H9 (cell line): ENCODE measurements around the gene KDM2B. TPM values are rescaled to one million over a fixed set of nuclear protein-coding genes. Genes with fewer than 3 reads are reported as not detected.
A peak's percentile ranks its signal among the peaks of the same experiment; 100 is the strongest.

Experiments used
- DNase-seq: peaks from one replicate; pipeline ENCODE4 v3.0.0-alpha.2; 2017
- H2AFZ ChIP-seq: one replicate; pipeline ENCODE4 v1.6.1; 2013; ENCODE audit warnings: mild to moderate bottlenecking, low read length, control low read depth, moderate library complexity
- H2AK5ac ChIP-seq: 2 replicates; pipeline ENCODE4 v1.6.1; 2013; ENCODE audit warnings: low read length, control low read depth, mixed read lengths; ENCODE audit not compliant: insufficient read length
- H2BK120ac ChIP-seq: one replicate; pipeline ENCODE4 v1.6.1; 2013; ENCODE audit warnings: low read depth, mild to moderate bottlenecking, low read length, control low read depth, inconsistent platforms; ENCODE audit not compliant: poor library complexity, severe bottlenecking
- H2BK12ac ChIP-seq: 2 replicates; pipeline ENCODE4 v1.6.1; 2013; ENCODE audit warnings: low read length, control low read depth, mixed read lengths, low read depth; ENCODE audit not compliant: insufficient read length
- H2BK15ac ChIP-seq: 2 replicates; pipeline ENCODE4 v1.6.1; 2013; ENCODE audit warnings: low read depth, low read length, control low read depth
- H2BK20ac ChIP-seq: one replicate; pipeline ENCODE4 v1.6.1; 2013; ENCODE audit warnings: low read depth, mild to moderate bottlenecking, low read length, control low read depth, inconsistent platforms; ENCODE audit not compliant: poor library complexity, severe bottlenecking
- H2BK5ac ChIP-seq: 2 replicates; pipeline ENCODE4 v1.6.1; 2013; ENCODE audit warnings: low read length, control low read depth, mixed read lengths; ENCODE audit not compliant: insufficient read length
- H3K14ac ChIP-seq: 2 replicates; pipeline ENCODE4 v1.6.1; 2013; ENCODE audit warnings: low read length, control low read depth; ENCODE audit not compliant: insufficient read depth
- H3K18ac ChIP-seq: 2 replicates; pipeline ENCODE4 v1.6.1; 2013; ENCODE audit warnings: low read depth, mild to moderate bottlenecking, mixed read lengths, low read length, control low read depth; ENCODE audit not compliant: insufficient read length
- H3K23ac ChIP-seq: 2 replicates; pipeline ENCODE4 v1.6.1; 2013; ENCODE audit warnings: low read length, control low read depth, mixed read lengths, low read depth; ENCODE audit not compliant: insufficient read length
- H3K23me2 ChIP-seq: 2 replicates; pipeline ENCODE4 v1.6.1; 2013; ENCODE audit warnings: low read depth, mild to moderate bottlenecking, mixed read lengths, low read length, control low read depth; ENCODE audit not compliant: insufficient read length, poor library complexity, severe bottlenecking
- H3K27ac ChIP-seq: 2 replicates; pipeline ENCODE4 v1.5.1; 2013; ENCODE audit warnings: low read length, control low read depth, mixed read lengths, low read depth; ENCODE audit not compliant: insufficient read length
- H3K27me3 ChIP-seq: 2 replicates; pipeline ENCODE4 v1.6.1; 2013; ENCODE audit warnings: low read length, control low read depth, inconsistent platforms; ENCODE audit not compliant: insufficient read depth
- H3K4ac ChIP-seq: 2 replicates; pipeline ENCODE4 v1.6.1; 2013; ENCODE audit warnings: low read depth, mild to moderate bottlenecking, control low read depth, inconsistent platforms, low read length, moderate library complexity
- H3K4me1 ChIP-seq: 2 replicates; pipeline ENCODE4 v1.6.1; 2013; ENCODE audit warnings: low read length, control low read depth, inconsistent platforms; ENCODE audit not compliant: insufficient read depth
- H3K4me2 ChIP-seq: 2 replicates; pipeline ENCODE4 v1.6.1; 2013; ENCODE audit warnings: low read length, control low read depth, mixed read lengths; ENCODE audit not compliant: insufficient read length, insufficient read depth
- H3K56ac ChIP-seq: 2 replicates; pipeline ENCODE4 v1.6.1; 2013; ENCODE audit warnings: low read depth, mild to moderate bottlenecking, mixed read lengths, low read length, control low read depth; ENCODE audit not compliant: insufficient read length
- H3K79me1 ChIP-seq: 2 replicates; pipeline ENCODE4 v1.6.1; 2013; ENCODE audit warnings: low read depth, mild to moderate bottlenecking, moderate library complexity, low read length, control low read depth, inconsistent platforms; ENCODE audit not compliant: insufficient read depth, poor library complexity, severe bottlenecking
- H3K79me2 ChIP-seq: 2 replicates; pipeline ENCODE4 v1.6.1; 2013; ENCODE audit warnings: low read length, control low read depth, inconsistent platforms; ENCODE audit not compliant: insufficient read depth
- H3K9ac ChIP-seq: 2 replicates; pipeline ENCODE4 v1.6.1; 2013; ENCODE audit warnings: low read length, control low read depth, mixed read lengths; ENCODE audit not compliant: insufficient read length; ENCODE audit errors: extremely low read depth
- H3K9me3 ChIP-seq: one replicate; pipeline ENCODE4 v1.6.1; 2013; ENCODE audit warnings: low read depth, low read length, inconsistent platforms; ENCODE audit not compliant: control insufficient read depth
- H3T11ph ChIP-seq: one replicate; pipeline ENCODE4 v1.6.1; 2013; ENCODE audit warnings: mild to moderate bottlenecking, low read length, control low read depth, inconsistent platforms
- H4K20me1 ChIP-seq: one replicate; pipeline ENCODE4 v1.6.1; 2013; ENCODE audit not compliant: control insufficient read depth, insufficient read length, insufficient read depth
- H4K5ac ChIP-seq: 2 replicates; pipeline ENCODE4 v1.6.1; 2013; ENCODE audit warnings: low read depth, mild to moderate bottlenecking, mixed read lengths, low read length, control low read depth; ENCODE audit not compliant: insufficient read length
- H4K8ac ChIP-seq: replicated peaks from 2 replicates; pipeline ENCODE4 v1.6.1; 2013; ENCODE audit warnings: low read length, control low read depth, mixed read lengths, low read depth; ENCODE audit not compliant: insufficient read length
- H4K91ac ChIP-seq: 2 replicates; pipeline ENCODE4 v1.6.1; 2013; ENCODE audit warnings: low read depth, mild to moderate bottlenecking, moderate library complexity, mixed read lengths, low read length, control low read depth; ENCODE audit not compliant: insufficient read length
- H3K27ac Mint-ChIP-seq, 3 experiments: 2 replicates in 2 of 3; 3 replicates in 1 of 3; pipeline ENCODE4 v1.8.0; 2020 to 2021; ENCODE audit warnings: mixed read lengths in 3 of 3, mild to moderate bottlenecking in 1 of 3, moderate library complexity in 1 of 3
- H3K27me3 Mint-ChIP-seq: 2 replicates; pipeline ENCODE4 v1.8.0; 2021; ENCODE audit warnings: low read depth, mild to moderate bottlenecking, moderate library complexity, mixed read lengths
- H3K36me3 Mint-ChIP-seq, 3 experiments: 2 replicates in 2 of 3; 3 replicates in 1 of 3; pipeline ENCODE4 v1.8.0; 2020 to 2021; ENCODE audit warnings: low read depth in 3 of 3, mixed read lengths in 3 of 3; ENCODE audit not compliant: insufficient read depth in 1 of 3
- H3K4me1 Mint-ChIP-seq, 2 experiments: 2 replicates each; pipeline ENCODE4 v1.8.0; 2020; ENCODE audit warnings: mixed read lengths in 2 of 2
- H3K4me3 Mint-ChIP-seq, 2 experiments: 2 replicates in 1 of 2; 3 replicates in 1 of 2; pipeline ENCODE4 v1.8.0; 2020 to 2021; ENCODE audit warnings: mild to moderate bottlenecking in 2 of 2, mixed read lengths in 2 of 2, moderate library complexity in 1 of 2
- H3K9me3 Mint-ChIP-seq, 2 experiments: 2 replicates in 1 of 2; 3 replicates in 1 of 2; pipeline ENCODE4 v1.8.0; 2020; ENCODE audit warnings: mild to moderate bottlenecking in 2 of 2, mixed read lengths in 2 of 2, moderate library complexity in 1 of 2
- WGBS: extraction: QIAGEN DNeasy Blood & Tissue Kit; methylation state at CpG from one replicate; pipeline ENCODE4 v1.1.7; 2013; ENCODE audit warnings: missing lambda C conversion rate, low lambda C conversion rate, mixed read lengths; ENCODE audit not compliant: insufficient read length; ENCODE audit errors: extremely low coverage; 5-methylcytosine and 5-hydroxymethylcytosine counted together
- total RNA-seq: library from RNA; stranded (reverse); gene quantifications from 2 replicates; pipeline ENCODE4 v1.2.1, GENCODE V29; 2021
- TF ChIP-seq, protein P1 (sequence below): fragments of 200-600 bp; sonication (generic); conservative IDR thresholded peaks from 3 replicates; pipeline ENCODE4 v1.8.0; 2021; ENCODE audit warnings: antibody characterized with exemption, mild to moderate bottlenecking

The KDM2B gene
- total RNA-seq, 1 experiment from 2014 or later = 143 TPM

DNA sequence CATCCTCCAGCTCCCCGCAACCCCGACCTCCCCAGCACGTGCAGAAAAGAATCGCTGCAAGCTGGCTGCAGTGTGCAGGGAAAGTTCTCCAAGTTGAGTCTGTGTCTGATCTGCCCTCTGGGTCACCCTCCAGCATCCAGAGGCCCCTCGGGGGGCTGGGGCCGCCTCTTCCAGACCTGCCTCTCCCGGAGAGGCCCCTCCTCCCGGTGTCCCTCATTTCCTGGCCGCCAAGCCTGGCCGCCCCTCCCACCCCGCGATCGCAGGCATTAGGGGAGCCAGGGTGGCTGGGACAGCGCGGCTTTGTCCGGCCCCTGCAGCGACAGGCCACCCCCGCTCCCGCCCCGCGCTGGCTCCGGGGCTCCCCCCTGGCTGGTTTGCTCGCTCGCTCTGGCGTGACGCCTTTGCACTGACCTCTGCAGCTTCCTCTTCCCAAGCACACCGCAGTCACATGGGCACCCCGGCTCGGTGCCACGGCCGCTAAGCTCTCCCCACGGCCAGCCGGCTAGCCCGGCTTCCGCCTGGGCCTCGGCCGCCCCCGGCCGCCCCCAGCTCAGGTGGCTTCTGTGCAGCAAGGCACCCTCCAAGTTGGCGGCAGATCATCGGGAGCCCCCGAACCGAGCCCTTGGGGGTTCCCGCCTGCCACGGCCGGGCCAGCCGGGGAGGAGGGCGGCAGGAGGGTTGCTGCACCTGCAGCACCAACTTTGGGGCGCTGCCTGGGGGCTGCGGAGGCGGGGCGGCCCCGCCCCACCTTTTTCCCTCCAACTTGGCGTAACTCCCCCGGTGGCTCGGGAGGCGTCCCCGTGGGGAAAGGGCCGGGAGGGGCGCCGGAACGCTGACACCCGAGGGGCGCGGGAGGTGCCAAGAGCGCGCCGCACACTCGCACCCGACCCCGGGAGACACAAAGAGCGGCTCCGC is 43.7 kb downstream of the KDM2B start:
- Histone ChIP-seq H3K23me2 (peaks cover 19% of the 10 kb centered on the region), H2BK15ac (no peak overlapping the region), H3K4me2 (peak overlapping the region; percentile 48), H4K20me1 (no peaks in the 10 kb centered on the region), H2BK120ac (no peak overlapping the region), H3T11ph (no peak overlapping the region), H2BK20ac (no peak overlapping the region), H3K56ac (no peak overlapping the region), H3K18ac (no peak overlapping the region), H3K23ac (no peak overlapping the region), H2AK5ac (no peak overlapping the region), H3K27me3 (no peaks in the 10 kb centered on the region), H4K91ac (no peak overlapping the region), H3K79me2 (no peaks in the 10 kb centered on the region; the same call in 1 of the 2 replicates), H4K8ac (no peak overlapping the region), H3K9me3 (no peaks in the 10 kb centered on the region), H3K4ac (no peak overlapping the region), H2BK12ac (no peak overlapping the region), H3K14ac (no peak overlapping the region; the same call in 1 of the 2 replicates), H2BK5ac (no peak overlapping the region), H3K79me1 (no peaks in the 10 kb centered on the region), H2AFZ (no peak overlapping the region), H3K4me1 (peaks cover 5% of the 10 kb centered on the region; the same call in 1 of the 2 replicates), H3K27ac (no peak overlapping the region), H3K9ac (no peak overlapping the region), H4K5ac (no peak overlapping the region)
- Mint-ChIP-seq H3K27me3 (peaks cover 23% of the 10 kb centered on the region), H3K27ac (no peak overlapping the region), H3K36me3 (peaks cover 27 to 54% (median 41%) of the 10 kb centered on the region in 3 experiments), H3K4me3 (peak overlapping the region; percentile 49 to 76), H3K9me3 (no peaks in the 10 kb centered on the region; a peak in 2 of 5 replicates), H3K4me1 (peaks cover 39 to 59% of the 10 kb centered on the region in 2 experiments)
- no CpG with 5 or more reads among the region's 73 CpGs for WGBS
- peak; percentile 70 for DNase-seq
- TF ChIP-seq, protein P1, sequence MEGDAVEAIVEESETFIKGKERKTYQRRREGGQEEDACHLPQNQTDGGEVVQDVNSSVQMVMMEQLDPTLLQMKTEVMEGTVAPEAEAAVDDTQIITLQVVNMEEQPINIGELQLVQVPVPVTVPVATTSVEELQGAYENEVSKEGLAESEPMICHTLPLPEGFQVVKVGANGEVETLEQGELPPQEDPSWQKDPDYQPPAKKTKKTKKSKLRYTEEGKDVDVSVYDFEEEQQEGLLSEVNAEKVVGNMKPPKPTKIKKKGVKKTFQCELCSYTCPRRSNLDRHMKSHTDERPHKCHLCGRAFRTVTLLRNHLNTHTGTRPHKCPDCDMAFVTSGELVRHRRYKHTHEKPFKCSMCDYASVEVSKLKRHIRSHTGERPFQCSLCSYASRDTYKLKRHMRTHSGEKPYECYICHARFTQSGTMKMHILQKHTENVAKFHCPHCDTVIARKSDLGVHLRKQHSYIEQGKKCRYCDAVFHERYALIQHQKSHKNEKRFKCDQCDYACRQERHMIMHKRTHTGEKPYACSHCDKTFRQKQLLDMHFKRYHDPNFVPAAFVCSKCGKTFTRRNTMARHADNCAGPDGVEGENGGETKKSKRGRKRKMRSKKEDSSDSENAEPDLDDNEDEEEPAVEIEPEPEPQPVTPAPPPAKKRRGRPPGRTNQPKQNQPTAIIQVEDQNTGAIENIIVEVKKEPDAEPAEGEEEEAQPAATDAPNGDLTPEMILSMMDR = no peak
